ENCODE data around the gene BCL11A.

The BCL11A gene

DNA sequence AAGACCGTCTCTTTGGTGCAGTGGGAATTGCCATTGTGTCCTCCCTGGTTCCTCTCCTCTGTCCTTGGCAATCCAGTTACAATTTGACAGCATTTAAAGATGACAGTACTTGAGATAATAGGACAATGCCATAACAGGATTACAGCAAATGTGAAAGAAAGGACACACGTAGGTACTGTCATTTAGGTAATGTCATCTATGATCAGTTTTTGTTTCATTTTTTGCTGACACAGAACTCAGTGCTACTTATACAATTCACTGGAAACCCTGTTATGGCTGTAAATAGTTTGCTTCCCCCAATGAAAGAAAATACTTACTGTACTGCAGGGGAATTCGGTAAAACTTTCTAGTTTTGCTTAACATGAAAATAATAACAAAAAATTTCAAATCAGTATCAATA is 65.2 kb downstream of the BCL11A start:
- DNase-seq (ENCODE audit: low read depth in 2 of 2): no peak
- no peak overlapping the region for H3K4me3 ChIP-seq (replicated peaks in 1 of 2; ENCODE audit: low read depth in 2 of 2, low read length in 2 of 2)
- TF ChIP-seq, protein P1, sequence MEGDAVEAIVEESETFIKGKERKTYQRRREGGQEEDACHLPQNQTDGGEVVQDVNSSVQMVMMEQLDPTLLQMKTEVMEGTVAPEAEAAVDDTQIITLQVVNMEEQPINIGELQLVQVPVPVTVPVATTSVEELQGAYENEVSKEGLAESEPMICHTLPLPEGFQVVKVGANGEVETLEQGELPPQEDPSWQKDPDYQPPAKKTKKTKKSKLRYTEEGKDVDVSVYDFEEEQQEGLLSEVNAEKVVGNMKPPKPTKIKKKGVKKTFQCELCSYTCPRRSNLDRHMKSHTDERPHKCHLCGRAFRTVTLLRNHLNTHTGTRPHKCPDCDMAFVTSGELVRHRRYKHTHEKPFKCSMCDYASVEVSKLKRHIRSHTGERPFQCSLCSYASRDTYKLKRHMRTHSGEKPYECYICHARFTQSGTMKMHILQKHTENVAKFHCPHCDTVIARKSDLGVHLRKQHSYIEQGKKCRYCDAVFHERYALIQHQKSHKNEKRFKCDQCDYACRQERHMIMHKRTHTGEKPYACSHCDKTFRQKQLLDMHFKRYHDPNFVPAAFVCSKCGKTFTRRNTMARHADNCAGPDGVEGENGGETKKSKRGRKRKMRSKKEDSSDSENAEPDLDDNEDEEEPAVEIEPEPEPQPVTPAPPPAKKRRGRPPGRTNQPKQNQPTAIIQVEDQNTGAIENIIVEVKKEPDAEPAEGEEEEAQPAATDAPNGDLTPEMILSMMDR (IDR thresholded peaks at IDR 0.05; ENCODE audit: low read depth, low read length): no peak

DNA sequence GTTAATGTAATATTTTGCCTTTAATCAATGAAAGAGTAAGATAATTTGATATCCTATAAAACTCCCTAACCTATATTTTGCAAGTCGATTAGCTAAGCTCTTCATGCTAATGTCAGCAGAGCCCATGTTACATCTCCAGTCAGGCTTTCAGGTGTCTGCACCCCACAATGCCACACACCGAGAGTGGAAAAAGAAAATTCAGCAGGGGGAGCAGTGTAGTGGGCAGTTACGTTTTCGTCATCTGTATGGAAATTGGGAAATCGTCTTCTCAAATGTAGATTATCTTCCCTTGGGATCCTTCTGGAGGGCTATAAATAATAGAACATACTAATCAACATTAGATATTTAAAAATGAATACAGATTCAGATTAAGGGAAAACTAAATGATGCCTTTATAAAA is 66.3 kb downstream of the BCL11A start:
- no peak overlapping the region for H3K4me3 ChIP-seq (replicated peaks in 1 of 2; ENCODE audit: low read depth in 2 of 2, low read length in 2 of 2)
- TF ChIP-seq, protein P1 (IDR thresholded peaks at IDR 0.05; ENCODE audit: low read depth, low read length): no peak
- no peak for DNase-seq (ENCODE audit: low read depth in 2 of 2)

GRCh38 chr2:60486551-60486950 is 66.9 kb downstream of the BCL11A start:
- H3K4me3 ChIP-seq (replicated peaks in 1 of 2; ENCODE audit: low read depth in 2 of 2, low read length in 2 of 2): no peak overlapping the region
- no peak for DNase-seq (ENCODE audit: low read depth in 2 of 2)
- TF ChIP-seq, protein P1 (IDR thresholded peaks at IDR 0.05; ENCODE audit: low read depth, low read length): no peak

DNA sequence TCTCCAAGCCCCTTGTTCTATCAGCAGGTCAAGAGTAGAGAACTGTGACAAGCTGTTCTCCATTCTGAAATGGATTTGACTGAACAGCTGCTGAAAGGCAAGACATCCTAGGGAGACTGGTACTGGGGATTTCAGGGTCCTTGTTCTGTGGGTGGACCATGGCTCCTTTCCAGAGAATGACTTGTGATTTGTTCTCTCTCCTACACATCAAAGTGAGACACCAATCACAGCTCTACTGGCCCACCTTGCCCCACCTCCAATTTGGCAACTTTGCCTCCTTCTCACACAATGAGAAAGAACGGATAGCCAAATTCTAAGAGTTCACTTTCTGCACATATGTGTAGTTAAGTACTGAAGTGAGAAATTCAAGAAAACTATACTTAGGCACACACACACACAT is 67.4 kb downstream of the BCL11A start:
- TF ChIP-seq, protein P1 (IDR thresholded peaks at IDR 0.05; ENCODE audit: low read depth, low read length): no peak
- no peak overlapping the region for H3K4me3 ChIP-seq (replicated peaks in 1 of 2; ENCODE audit: low read depth in 2 of 2, low read length in 2 of 2)
- no peak for DNase-seq (ENCODE audit: low read depth in 2 of 2)

DNA sequence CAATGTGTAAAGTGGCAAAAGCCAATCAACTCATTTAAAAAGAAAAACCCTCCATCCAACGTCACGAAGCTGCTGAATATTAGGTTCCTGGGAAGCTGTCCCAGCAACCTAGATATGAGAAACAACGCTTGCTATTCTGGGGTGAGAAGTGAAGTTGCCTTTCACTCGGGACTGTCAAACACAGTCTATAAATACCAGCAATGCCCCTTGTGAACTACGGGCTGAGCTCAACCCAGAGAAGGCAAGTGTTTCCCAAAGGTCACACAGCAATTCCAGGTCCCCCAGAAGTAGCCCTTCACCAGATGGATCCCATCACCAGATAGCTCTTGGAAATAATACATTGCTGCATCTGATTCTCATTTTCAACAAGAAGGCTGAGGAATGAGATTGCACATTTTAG is 67.9 kb downstream of the BCL11A start:
- no peak for DNase-seq (ENCODE audit: low read depth in 2 of 2)
- TF ChIP-seq, protein P1 (IDR thresholded peaks at IDR 0.05; ENCODE audit: low read depth, low read length): no peak
- H3K4me3 ChIP-seq (replicated peaks in 1 of 2; ENCODE audit: low read depth in 2 of 2, low read length in 2 of 2): no peak overlapping the region

DNA sequence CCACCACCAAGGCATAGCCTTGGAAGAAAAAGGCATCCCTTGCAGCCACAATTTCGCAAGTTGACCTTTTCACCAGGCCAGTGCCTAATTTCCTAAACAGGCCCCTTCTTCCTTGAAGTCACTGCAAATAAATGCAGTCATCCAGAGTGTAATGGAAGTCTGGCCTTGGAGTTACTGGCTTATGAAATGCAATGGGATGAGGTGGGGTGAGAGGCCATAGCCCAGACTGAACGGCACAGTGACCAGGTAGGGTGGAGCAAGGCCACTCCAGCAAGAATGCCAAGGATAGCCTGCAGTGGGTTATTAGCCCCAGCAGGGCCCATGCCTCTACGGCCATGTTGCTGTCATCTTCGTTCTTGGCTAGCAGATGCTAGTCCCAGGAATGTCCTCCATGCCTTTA is 68.4 kb downstream of the BCL11A start:
- DNase-seq (ENCODE audit: low read depth in 2 of 2): no peak
- H3K4me3 ChIP-seq (replicated peaks in 1 of 2; ENCODE audit: low read depth in 2 of 2, low read length in 2 of 2): no peak overlapping the region
- TF ChIP-seq, protein P1 (IDR thresholded peaks at IDR 0.05; ENCODE audit: low read depth, low read length): no peak

DNA sequence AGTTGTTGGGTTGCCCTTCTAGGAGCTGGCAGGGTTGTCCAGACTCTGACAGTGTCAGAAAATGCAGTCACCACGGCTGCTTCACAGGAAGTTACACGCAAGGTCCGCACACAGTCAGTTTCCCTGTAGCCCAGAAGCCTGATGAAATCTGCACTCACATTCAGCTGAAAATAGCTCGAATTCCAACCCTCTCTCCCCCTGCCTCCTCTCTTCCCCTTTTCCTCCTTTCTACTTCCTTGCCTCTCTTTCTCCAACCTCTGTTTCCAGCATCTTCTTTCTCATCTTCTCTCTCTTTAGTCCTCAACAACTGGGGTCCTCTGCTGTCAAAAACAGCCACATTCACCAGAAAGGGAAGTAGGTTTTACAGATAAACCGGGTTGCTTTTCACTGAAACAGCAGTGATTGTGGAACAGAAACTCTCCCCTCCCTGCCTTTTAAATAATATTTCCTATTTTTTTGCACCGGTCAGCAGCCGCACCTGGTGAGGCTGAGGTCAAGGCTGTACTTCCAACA is 69.3 kb downstream of the BCL11A start:
- no peak overlapping the region for H3K4me3 ChIP-seq (replicated peaks in 1 of 2; ENCODE audit: low read depth in 2 of 2, low read length in 2 of 2)
- TF ChIP-seq, protein P1 (IDR thresholded peaks at IDR 0.05; ENCODE audit: low read depth, low read length): no peak

More for the DNA sequence above, 69.3 kb downstream of the BCL11A start:
- peak; percentile 56 to 59 for DNase-seq (ENCODE audit: low read depth in 2 of 2)

Measured in cardiac fibroblast (primary cell).